Ishikawa (cell line): ENCODE results near the gene AP3S1.

ENCODE experiments used
- CEBPB ChIP-seq: IDR thresholded peaks from 2 replicates; pipeline ENCODE4 v1.6.1; 2012
- CREB1 ChIP-seq: IDR thresholded peaks from 2 replicates; pipeline ENCODE4 v1.6.1; 2012; ENCODE audit warnings: low read depth
- EGR1 ChIP-seq: IDR thresholded peaks from 2 replicates; pipeline ENCODE4 v1.6.1; 2012
- EP300 ChIP-seq: IDR thresholded peaks from 2 replicates; pipeline ENCODE4 v1.6.1; 2012; ENCODE audit warnings: borderline replicate concordance
- FOXM1 ChIP-seq: IDR thresholded peaks from 2 replicates; pipeline ENCODE4 v1.6.1; 2012; ENCODE audit warnings: low read depth, borderline replicate concordance
- MAX ChIP-seq: IDR thresholded peaks from 2 replicates; pipeline ENCODE4 v1.6.1; 2012
- NFIC ChIP-seq: IDR thresholded peaks from 2 replicates; pipeline ENCODE4 v1.6.1; 2012
- RAD21 ChIP-seq: IDR thresholded peaks from 2 replicates; pipeline ENCODE4 v1.6.1; 2012; ENCODE audit warnings: low read depth
- REST ChIP-seq: IDR thresholded peaks from 2 replicates; pipeline ENCODE4 v1.6.1; 2012; ENCODE audit warnings: low read depth, mild to moderate bottlenecking
- TAF1 ChIP-seq: IDR thresholded peaks from 2 replicates; pipeline ENCODE4 v1.6.1; 2012; ENCODE audit warnings: low read depth, mild to moderate bottlenecking
- TCF12 ChIP-seq: IDR thresholded peaks from 2 replicates; pipeline ENCODE4 v1.6.1; 2012; ENCODE audit warnings: low read depth
- TEAD4 ChIP-seq: IDR thresholded peaks from 2 replicates; pipeline ENCODE4 v1.6.1; 2012
- USF1 ChIP-seq: IDR thresholded peaks from 2 replicates; pipeline ENCODE4 v1.6.1; 2012
- YY1 ChIP-seq: IDR thresholded peaks from 2 replicates; pipeline ENCODE4 v1.6.1; 2012; ENCODE audit warnings: low read depth
- ZBTB7A ChIP-seq: IDR thresholded peaks from 2 replicates; pipeline ENCODE4 v1.6.1; 2012; ENCODE audit warnings: low read depth

AP3S1 gene

GRCh38 chr5:115815006-115815692, 26.6 kb upstream of the AP3S1 start:
- no peak for TF ChIP-seq TCF12
- no peak for TF ChIP-seq TAF1
- no peak for TF ChIP-seq CEBPB
- no peak for TF ChIP-seq RAD21
- no peak for TF ChIP-seq MAX
- no peak for TF ChIP-seq EP300
- no peak for TF ChIP-seq FOXM1
- TF ChIP-seq EGR1 = no peak
- no peak for TF ChIP-seq TEAD4

GRCh38 chr5:115815693-115816225, 26.0 kb upstream of the AP3S1 start:
- no peak for TF ChIP-seq NFIC
- no peak for TF ChIP-seq CEBPB

GRCh38 chr5:115816226-115817081, 25.3 kb upstream of the AP3S1 start, which contains the start of gene CDO1:
TSS of gene CDO1 (minus strand) at chr5:115816659. CDS start at chr5:115816397, 262 bp downstream.
- TF ChIP-seq EP300 = no peak
- no peak for TF ChIP-seq EGR1
- TF ChIP-seq USF1 = no peak
- no peak for TF ChIP-seq TEAD4
- TF ChIP-seq RAD21 = no peak
- TF ChIP-seq CREB1 = no peak
- TF ChIP-seq CEBPB = no peak
- TF ChIP-seq YY1 = no peak
- TF ChIP-seq MAX = no peak
- TF ChIP-seq REST = no peak

GRCh38 chr5:115817386-115817785, 24.3 kb upstream of the AP3S1 start:
- TF ChIP-seq ZBTB7A = no peak
- no peak for TF ChIP-seq REST
- TF ChIP-seq TAF1 = no peak
- TF ChIP-seq NFIC = no peak
- TF ChIP-seq EGR1 = no peak
- no peak for TF ChIP-seq CREB1
- TF ChIP-seq MAX = no peak
- no peak for TF ChIP-seq EP300
- TF ChIP-seq USF1 = no peak
- TF ChIP-seq RAD21 = no peak
- TF ChIP-seq CEBPB = no peak
- no peak for TF ChIP-seq TEAD4
- no peak for TF ChIP-seq YY1
- TF ChIP-seq TCF12 = no peak
- TF ChIP-seq FOXM1 = no peak

- no peak for TF ChIP-seq REST
These were observed 22.9 kb upstream of the AP3S1 start for GRCh38 chr5:115818821-115819220.
